Astrocyte (in vitro differentiated cells and primary cell): ENCODE measurements around the gene TRIM9. TPM values are rescaled to one million over a fixed set of nuclear protein-coding genes. Genes with fewer than 3 reads are reported as not detected.

Source experiments
- DNase-seq: peaks from one replicate; pipeline ENCODE4 v3.0.0-alpha.2; 2010; ENCODE audit warnings: low read depth
- FAIRE-seq: peaks from 2 replicates; lab custom pipeline; 2011; peaks lifted over from hg19 to GRCh38; lab: Jason Lieb, UNC
- H2AFZ ChIP-seq: 2 replicates; pipeline ENCODE4 v1.6.0; 2012; ENCODE audit warnings: low read depth, low read length, inconsistent platforms
- H3K27ac ChIP-seq: 2 replicates; pipeline ENCODE4 v1.5.1; 2011; ENCODE audit warnings: low read depth, low read length, inconsistent platforms
- H3K27me3 ChIP-seq: 2 replicates; pipeline ENCODE4 v1.6.0; 2011; ENCODE audit warnings: low read length, inconsistent platforms; ENCODE audit not compliant: insufficient read depth
- H3K36me3 ChIP-seq: 2 replicates; pipeline ENCODE4 v1.5.1; 2011; ENCODE audit warnings: low read length, inconsistent platforms; ENCODE audit not compliant: insufficient read depth
- H3K4me1 ChIP-seq: 2 replicates; pipeline ENCODE4 v1.5.1; 2011; ENCODE audit warnings: low read length, inconsistent platforms; ENCODE audit not compliant: insufficient read depth
- H3K4me2 ChIP-seq: 2 replicates; pipeline ENCODE4 v1.6.0; 2012; ENCODE audit warnings: low read length, inconsistent platforms
- H3K4me3 ChIP-seq: 2 replicates; pipeline ENCODE4 v1.5.1; 2011; ENCODE audit warnings: low read depth, mild to moderate bottlenecking, low read length, inconsistent platforms; ENCODE audit not compliant: insufficient read depth
- H3K79me2 ChIP-seq: 2 replicates; pipeline ENCODE4 v1.6.0; 2012; ENCODE audit warnings: mild to moderate bottlenecking, low read length, inconsistent platforms; ENCODE audit not compliant: insufficient read depth
- H3K9ac ChIP-seq: 2 replicates; pipeline ENCODE4 v1.6.0; 2012; ENCODE audit warnings: mild to moderate bottlenecking, low read length, inconsistent platforms
- H3K9me3 ChIP-seq: 2 replicates; pipeline ENCODE4 v1.5.1; 2012; ENCODE audit warnings: low read depth, mild to moderate bottlenecking, low read length, inconsistent platforms; ENCODE audit not compliant: insufficient read depth
- H4K20me1 ChIP-seq: 2 replicates; pipeline ENCODE4 v1.6.0; 2012; ENCODE audit warnings: low read length, inconsistent platforms; ENCODE audit not compliant: insufficient read depth
- H3K27ac Mint-ChIP-seq: one replicate; pipeline ENCODE4 v1.8.0; 2021; ENCODE audit warnings: mild to moderate bottlenecking, mixed read lengths; ENCODE audit not compliant: unreplicated experiment
- H3K27me3 Mint-ChIP-seq: one replicate; pipeline ENCODE4 v1.8.0; 2021; ENCODE audit warnings: low read depth, mixed read lengths; ENCODE audit not compliant: unreplicated experiment
- H3K36me3 Mint-ChIP-seq: one replicate; pipeline ENCODE4 v1.8.0; 2021; ENCODE audit warnings: low read depth, mixed read lengths; ENCODE audit not compliant: unreplicated experiment
- H3K4me1 Mint-ChIP-seq: one replicate; pipeline ENCODE4 v1.8.0; 2021; ENCODE audit warnings: low read depth, mixed read lengths; ENCODE audit not compliant: unreplicated experiment
- H3K4me3 Mint-ChIP-seq: one replicate; pipeline ENCODE4 v1.8.0; 2021; ENCODE audit warnings: mild to moderate bottlenecking, moderate library complexity, mixed read lengths; ENCODE audit not compliant: unreplicated experiment
- H3K9me3 Mint-ChIP-seq: one replicate; pipeline ENCODE4 v1.8.0; 2021; ENCODE audit warnings: mild to moderate bottlenecking, mixed read lengths; ENCODE audit not compliant: unreplicated experiment
- CTCF ChIP-seq: IDR thresholded peaks from 2 replicates; pipeline ENCODE4 v1.5.1; 2011; ENCODE audit warnings: low read depth, mild to moderate bottlenecking, inconsistent platforms, low read length, moderate library complexity; ENCODE audit not compliant: insufficient read depth
- EZH2 ChIP-seq: IDR thresholded peaks from 2 replicates; pipeline ENCODE4 v1.6.1; 2012; ENCODE audit warnings: mild to moderate bottlenecking, low read length, inconsistent platforms; ENCODE audit not compliant: insufficient read depth
- total RNA-seq: library from RNA; stranded (reverse); gene quantifications from 2 replicates; pipeline ENCODE4 v1.2.1, GENCODE V29; 2021

The TRIM9 gene
- total RNA-seq, 1 donor from 2014 or later = 4.7 TPM

GRCh38 chr14:50955373-50956043, 139.4 kb downstream of the TRIM9 start:
- Histone ChIP-seq H3K36me3 (no peaks in the 10 kb centered on the region), H3K4me3 (no peak overlapping the region), H3K27me3 (no peaks in the 10 kb centered on the region), H2AFZ (peak overlapping the region; percentile 61), H3K4me2 (peak overlapping the region; percentile 69), H3K79me2 (no peaks in the 10 kb centered on the region), H3K27ac (peak overlapping the region; percentile 93), H4K20me1 (no peaks in the 10 kb centered on the region), H3K9me3 (no peaks in the 10 kb centered on the region), H3K4me1 (peaks cover 10% of the 10 kb centered on the region), H3K9ac (peak overlapping the region; percentile 70)
- no peaks in the 10 kb centered on the region for H3K36me3 Mint-ChIP-seq
- peak; percentile 41 for FAIRE-seq
- TF ChIP-seq CTCF (peak; percentile 63), EZH2 (no peak)
- H3K9me3 Mint-ChIP-seq = no peaks in the 10 kb centered on the region
- DNase-seq = peak; percentile 96
- H3K4me1 Mint-ChIP-seq = peaks cover 10% of the 10 kb centered on the region
- H3K27ac Mint-ChIP-seq = peak overlapping the region; percentile 100
- no peaks in the 10 kb centered on the region for H3K27me3 Mint-ChIP-seq
- H3K4me3 Mint-ChIP-seq = peak overlapping the region; percentile 60

GRCh38 chr14:50954811-50955372, 140.0 kb downstream of the TRIM9 start:
- H3K9ac ChIP-seq = peak overlapping the region; percentile 70
- peak; percentile 48 for DNase-seq

More at GRCh38 chr14:50954811-50955372, 140.0 kb downstream of the TRIM9 start:
- TF ChIP-seq CTCF = peak; percentile 69
- TF ChIP-seq EZH2 = no peak
- no peaks in the 10 kb centered on the region for H3K27me3 ChIP-seq
- Mint-ChIP-seq H3K27ac (peak overlapping the region; percentile 100), H3K27me3 (no peaks in the 10 kb centered on the region), H3K4me3 (no peak overlapping the region), H3K9me3 (no peaks in the 10 kb centered on the region), H3K4me1 (peaks cover 10% of the 10 kb centered on the region), H3K36me3 (no peaks in the 10 kb centered on the region)
- no peaks in the 10 kb centered on the region for H3K9me3 ChIP-seq
- peak overlapping the region; percentile 69 for H3K4me2 ChIP-seq
- H4K20me1 ChIP-seq = no peaks in the 10 kb centered on the region
- no peaks in the 10 kb centered on the region for H3K79me2 ChIP-seq
- no peaks in the 10 kb centered on the region for H3K36me3 ChIP-seq
- peaks cover 10% of the 10 kb centered on the region for H3K4me1 ChIP-seq
- no peak overlapping the region for H2AFZ ChIP-seq
- H3K27ac ChIP-seq = peak overlapping the region; percentile 93
- FAIRE-seq = peak; percentile 71
- H3K4me3 ChIP-seq = no peak overlapping the region
